Nephron progenitor cell (in vitro differentiated cells): ENCODE data around the gene CDH9.

Source experiments
- DNase-seq: peaks from one replicate; pipeline ENCODE4 v3.0.0; 2021
- H3K27ac Mint-ChIP-seq: 2 replicates; pipeline ENCODE4 v1.8.0; 2021; ENCODE audit warnings: mild to moderate bottlenecking, moderate library complexity, mixed read lengths
- H3K27me3 Mint-ChIP-seq: 2 replicates; pipeline ENCODE4 v1.8.0; 2021; ENCODE audit warnings: mild to moderate bottlenecking, low read depth, mixed read lengths; ENCODE audit not compliant: poor library complexity
- H3K36me3 Mint-ChIP-seq: 2 replicates; pipeline ENCODE4 v1.8.0; 2021; ENCODE audit warnings: low read depth, mixed read lengths
- H3K4me1 Mint-ChIP-seq: 2 replicates; pipeline ENCODE4 v1.8.0; 2021; ENCODE audit warnings: mixed read lengths
- H3K4me3 Mint-ChIP-seq: 2 replicates; pipeline ENCODE4 v1.8.0; 2021; ENCODE audit warnings: mild to moderate bottlenecking, moderate library complexity, mixed read lengths
- H3K9me3 Mint-ChIP-seq: 2 replicates; pipeline ENCODE4 v1.8.0; 2021; ENCODE audit warnings: mild to moderate bottlenecking, moderate library complexity, mixed read lengths
- TF ChIP-seq, protein P1 (sequence below): fragments of 200-600 bp; sonication (generic); IDR thresholded peaks from 2 replicates; pipeline ENCODE4 v1.5.0; 2021; ENCODE audit warnings: antibody characterized with exemption

CDH9 gene

GRCh38 chr5:26986985-26987384 lies 51.4 kb downstream of the CDH9 start:
- no peaks in the 10 kb centered on the region for H3K4me1 Mint-ChIP-seq
- no peaks in the 10 kb centered on the region for H3K36me3 Mint-ChIP-seq
- H3K27ac Mint-ChIP-seq = no peak overlapping the region
- no peak for DNase-seq
- H3K4me3 Mint-ChIP-seq = no peak overlapping the region
- TF ChIP-seq, protein P1, sequence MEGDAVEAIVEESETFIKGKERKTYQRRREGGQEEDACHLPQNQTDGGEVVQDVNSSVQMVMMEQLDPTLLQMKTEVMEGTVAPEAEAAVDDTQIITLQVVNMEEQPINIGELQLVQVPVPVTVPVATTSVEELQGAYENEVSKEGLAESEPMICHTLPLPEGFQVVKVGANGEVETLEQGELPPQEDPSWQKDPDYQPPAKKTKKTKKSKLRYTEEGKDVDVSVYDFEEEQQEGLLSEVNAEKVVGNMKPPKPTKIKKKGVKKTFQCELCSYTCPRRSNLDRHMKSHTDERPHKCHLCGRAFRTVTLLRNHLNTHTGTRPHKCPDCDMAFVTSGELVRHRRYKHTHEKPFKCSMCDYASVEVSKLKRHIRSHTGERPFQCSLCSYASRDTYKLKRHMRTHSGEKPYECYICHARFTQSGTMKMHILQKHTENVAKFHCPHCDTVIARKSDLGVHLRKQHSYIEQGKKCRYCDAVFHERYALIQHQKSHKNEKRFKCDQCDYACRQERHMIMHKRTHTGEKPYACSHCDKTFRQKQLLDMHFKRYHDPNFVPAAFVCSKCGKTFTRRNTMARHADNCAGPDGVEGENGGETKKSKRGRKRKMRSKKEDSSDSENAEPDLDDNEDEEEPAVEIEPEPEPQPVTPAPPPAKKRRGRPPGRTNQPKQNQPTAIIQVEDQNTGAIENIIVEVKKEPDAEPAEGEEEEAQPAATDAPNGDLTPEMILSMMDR = no peak
- no peaks in the 10 kb centered on the region for H3K9me3 Mint-ChIP-seq
- no peaks in the 10 kb centered on the region for H3K27me3 Mint-ChIP-seq

DNA sequence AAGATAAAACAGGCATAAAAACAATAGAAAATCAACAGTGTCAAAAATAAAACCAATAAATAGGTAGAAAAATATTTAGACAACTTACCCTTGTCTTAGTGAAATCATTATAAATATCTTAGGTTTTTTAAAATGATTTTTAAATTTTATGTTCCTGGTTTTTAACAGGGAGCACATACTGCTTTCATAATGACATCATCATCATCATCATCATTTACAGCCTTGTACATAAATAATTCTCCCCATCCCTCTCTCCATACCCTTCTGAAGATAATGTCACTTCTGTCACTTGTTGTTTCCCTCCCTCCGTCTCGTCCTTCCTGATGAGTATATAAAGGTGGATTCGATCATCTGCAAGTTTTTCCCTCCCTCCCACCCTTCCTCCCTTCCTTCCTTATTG lies 56.6 kb downstream of the CDH9 start:
- TF ChIP-seq, protein P1 = no peak
- no peak for DNase-seq
- Mint-ChIP-seq H3K9me3 (no peaks in the 10 kb centered on the region), H3K36me3 (no peaks in the 10 kb centered on the region), H3K4me1 (no peaks in the 10 kb centered on the region), H3K27me3 (no peaks in the 10 kb centered on the region), H3K4me3 (no peak overlapping the region), H3K27ac (no peak overlapping the region)

- Mint-ChIP-seq H3K27me3 (no peaks in the 10 kb centered on the region), H3K4me3 (no peak overlapping the region), H3K27ac (no peak overlapping the region), H3K36me3 (no peaks in the 10 kb centered on the region), H3K4me1 (no peaks in the 10 kb centered on the region), H3K9me3 (no peaks in the 10 kb centered on the region)
- TF ChIP-seq, protein P1 = no peak
- no peak for DNase-seq
Measured at GRCh38 chr5:26959290-26959689, 79.1 kb downstream of the CDH9 start.

- Mint-ChIP-seq H3K27me3 (no peaks in the 10 kb centered on the region), H3K36me3 (no peaks in the 10 kb centered on the region), H3K4me1 (no peaks in the 10 kb centered on the region), H3K9me3 (no peaks in the 10 kb centered on the region), H3K4me3 (no peak overlapping the region), H3K27ac (no peak overlapping the region)
- DNase-seq = no peak
- TF ChIP-seq, protein P1 = no peak
Measured at GRCh38 chr5:26955161-26955560, 83.2 kb downstream of the CDH9 start.

GRCh38 chr5:26948921-26949320 lies 89.5 kb downstream of the CDH9 start:
- H3K9me3 Mint-ChIP-seq = no peaks in the 10 kb centered on the region
- no peaks in the 10 kb centered on the region for H3K36me3 Mint-ChIP-seq
- DNase-seq = no peak
- no peak overlapping the region for H3K4me3 Mint-ChIP-seq
- TF ChIP-seq, protein P1 = no peak
- H3K27ac Mint-ChIP-seq = no peak overlapping the region
- no peaks in the 10 kb centered on the region for H3K27me3 Mint-ChIP-seq
- H3K4me1 Mint-ChIP-seq = no peaks in the 10 kb centered on the region

DNA sequence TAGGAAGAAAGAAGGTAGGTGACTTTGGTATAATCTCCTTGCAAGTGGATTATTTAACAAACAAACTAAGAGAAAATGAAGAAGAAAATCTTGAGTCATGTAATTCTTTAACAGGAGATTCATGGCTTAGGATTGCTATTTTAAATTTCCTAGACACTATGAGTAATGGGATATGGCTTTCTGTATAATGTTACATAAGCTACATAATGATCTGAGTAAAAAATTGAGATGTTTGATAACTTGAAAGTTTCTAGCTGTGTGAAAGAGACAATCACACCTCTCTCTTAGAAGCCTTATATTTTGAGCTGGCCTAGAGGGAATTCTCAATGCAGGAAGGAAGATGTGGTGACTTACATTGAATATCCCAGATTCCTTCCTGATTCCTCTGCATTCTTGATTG lies 92.5 kb downstream of the CDH9 start:
- no peak for DNase-seq
- Mint-ChIP-seq H3K4me1 (no peaks in the 10 kb centered on the region), H3K27me3 (no peaks in the 10 kb centered on the region), H3K36me3 (no peaks in the 10 kb centered on the region), H3K27ac (no peak overlapping the region), H3K9me3 (no peaks in the 10 kb centered on the region), H3K4me3 (no peak overlapping the region)
- TF ChIP-seq, protein P1 = no peak
